AG08396 (cell line): ENCODE data around the gene HHIPL1.

Experiments
- DNase-seq: peaks from one replicate; pipeline ENCODE4 v3.0.0; 2012; ENCODE audit warnings: low spot score, mixed read lengths

Gene HHIPL1

DNA sequence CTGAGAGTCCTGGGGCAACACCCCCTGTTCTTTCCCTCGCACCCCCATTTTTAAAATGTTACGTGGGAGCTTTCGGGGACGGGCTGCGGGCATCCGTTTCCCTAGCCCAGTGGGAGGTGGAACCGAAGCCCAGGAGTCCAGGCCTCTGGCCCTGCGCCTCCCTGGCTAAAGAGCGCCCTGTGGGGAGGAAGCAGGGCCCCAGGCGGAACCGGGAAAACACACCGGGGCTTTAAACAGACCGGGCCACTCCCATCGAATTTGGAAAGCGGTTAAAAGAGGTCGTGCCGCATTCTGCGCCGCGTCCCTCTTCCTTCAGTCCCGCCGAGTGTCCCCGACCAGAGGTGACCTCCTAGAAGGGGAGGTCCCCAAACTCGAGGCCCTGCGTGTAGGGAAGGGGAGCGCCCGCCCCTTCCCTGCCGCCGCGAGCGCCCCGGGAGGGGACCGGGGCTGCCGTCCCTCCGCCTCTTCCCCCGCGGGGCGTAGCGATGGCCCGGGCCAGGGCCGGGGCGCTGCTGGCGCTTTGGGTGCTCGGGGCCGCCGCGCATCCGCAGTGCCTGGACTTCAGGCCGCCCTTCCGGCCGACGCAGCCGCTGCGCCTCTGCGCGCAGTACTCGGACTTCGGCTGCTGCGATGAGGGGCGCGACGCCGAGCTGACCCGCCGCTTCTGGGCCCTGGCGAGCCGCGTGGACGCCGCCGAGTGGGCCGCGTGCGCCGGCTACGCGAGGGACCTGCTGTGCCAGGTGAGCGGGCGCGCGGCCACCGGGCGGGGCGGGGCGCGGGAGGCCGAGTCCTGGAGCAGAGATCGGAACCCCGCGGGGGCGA lies at the start of gene HHIPL1:
Gene HHIPL1, plus strand, starts transcription at position 407 of the 822 bp plus-strand sequence. Its CDS starts 79 bp downstream, at position 486.
- DNase-seq = peak; percentile 74

DNA sequence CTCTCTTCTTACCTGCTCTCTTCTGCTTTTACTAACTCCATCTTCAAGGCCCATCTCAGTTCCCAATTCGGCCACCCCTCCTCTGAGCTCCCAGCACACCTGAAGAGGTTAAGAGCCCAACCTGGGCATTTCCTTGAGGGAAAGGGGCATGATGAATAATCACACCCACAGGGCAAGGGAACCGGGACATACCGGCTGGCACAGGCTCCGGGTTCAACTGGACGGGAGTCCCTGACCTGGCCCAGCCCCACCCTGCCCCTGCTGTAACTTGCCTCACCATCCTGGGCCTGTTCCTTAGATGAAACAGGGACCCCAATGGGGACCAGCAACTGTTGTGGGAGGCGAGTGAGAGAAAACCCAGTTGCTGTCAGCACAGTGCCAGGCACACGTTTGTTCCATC lies 49.4 kb upstream of the HHIPL1 start:
- DNase-seq = no peak

DNA sequence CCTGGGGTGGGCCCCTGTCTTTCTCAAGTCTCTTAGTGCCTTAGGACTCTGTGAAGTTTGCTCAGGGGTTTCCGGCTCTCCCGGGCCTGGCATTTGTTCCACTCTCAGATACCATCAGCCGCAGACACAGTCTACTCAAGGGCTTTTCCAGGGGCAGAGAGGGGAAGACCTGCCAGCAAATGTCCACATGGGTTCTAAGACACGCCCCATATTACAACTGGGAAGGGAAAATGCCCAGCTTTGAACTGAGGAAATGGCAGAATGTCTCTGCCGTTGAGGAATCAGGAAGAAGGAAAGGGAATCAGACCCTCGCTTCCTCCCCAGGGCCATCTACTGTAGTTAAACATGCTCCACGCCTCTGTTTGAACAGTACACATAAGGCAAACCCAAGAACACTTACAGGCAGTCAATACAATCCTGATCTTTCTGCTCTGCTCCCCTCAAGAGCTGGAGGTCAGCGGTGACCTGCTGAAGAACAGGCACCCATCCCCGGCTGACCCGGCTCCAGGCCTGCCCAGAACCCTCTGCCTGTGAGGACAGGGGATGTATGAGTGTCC lies 48.8 kb upstream of the HHIPL1 start:
- peak; percentile 42 for DNase-seq

GRCh38 chr14:99596772-99597171 lies 48.2 kb upstream of the HHIPL1 start:
- no peak for DNase-seq

- no peak for DNase-seq
Measured at GRCh38 chr14:99597911-99598600, 46.9 kb upstream of the HHIPL1 start.

GRCh38 chr14:99598774-99599173 lies 46.2 kb upstream of the HHIPL1 start:
- DNase-seq = no peak

DNA sequence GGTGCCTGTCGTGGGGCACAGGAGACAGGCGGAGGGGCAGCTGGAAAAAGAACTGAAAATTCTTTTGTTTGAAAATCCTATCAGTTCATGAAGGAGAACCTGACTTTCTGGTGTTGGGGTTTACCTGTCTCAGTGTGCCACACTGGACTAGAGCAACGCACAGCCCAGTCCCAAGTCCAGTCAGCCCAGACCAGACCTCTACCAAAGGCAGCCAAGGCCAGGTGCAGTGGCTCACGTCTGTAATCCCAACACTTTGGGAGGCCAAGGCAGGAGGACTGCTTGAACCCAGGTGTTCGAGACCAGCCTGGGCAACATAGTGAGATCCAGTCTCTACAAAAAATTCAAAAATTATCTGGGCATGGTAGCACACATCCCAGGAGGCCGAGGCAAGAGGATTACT lies 45.5 kb upstream of the HHIPL1 start:
- no peak for DNase-seq

GRCh38 chr14:99600232-99600888 lies 44.6 kb upstream of the HHIPL1 start:
- no peak for DNase-seq

GRCh38 chr14:99601361-99601831 lies 43.5 kb upstream of the HHIPL1 start:
- DNase-seq = peak; percentile 71

GRCh38 chr14:99602054-99602787 lies 42.7 kb upstream of the HHIPL1 start:
- DNase-seq = no peak

DNA sequence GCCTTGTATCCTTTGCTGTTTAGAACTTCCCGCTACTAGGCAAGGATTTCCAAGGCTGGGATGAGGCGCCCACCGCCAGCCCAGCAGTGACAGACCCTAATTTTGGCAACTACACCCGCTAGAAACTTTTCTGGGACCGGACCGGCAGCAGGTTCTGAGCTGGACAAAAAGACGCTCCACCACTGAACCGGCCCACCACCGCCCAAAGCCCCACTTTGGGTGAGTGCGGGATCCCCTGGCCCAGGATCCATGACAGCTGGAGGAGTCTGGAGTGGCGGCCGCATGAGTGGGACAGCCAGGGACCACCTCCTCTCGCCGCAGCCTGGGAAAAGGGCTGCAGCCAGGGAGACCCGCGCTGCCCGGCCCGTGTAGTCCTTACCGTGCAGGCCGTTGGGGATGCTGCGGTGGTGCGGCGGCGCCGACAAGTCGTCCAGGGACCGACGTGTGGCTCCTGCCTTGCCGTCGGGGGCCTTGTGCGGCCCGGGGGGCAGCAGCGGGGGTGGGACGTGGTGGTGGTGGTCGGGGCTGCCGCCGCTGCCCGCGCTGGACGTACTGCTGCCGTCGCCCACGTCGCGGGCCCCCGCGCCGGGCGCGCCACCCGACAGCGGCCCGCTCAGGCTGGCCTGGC lies 42.0 kb upstream of the HHIPL1 start:
- DNase-seq = no peak

- no peak for DNase-seq
Measured at GRCh38 chr14:99603471-99604277, 41.3 kb upstream of the HHIPL1 start, which contains the start of gene CCDC85C. TSS of gene CCDC85C (minus strand) at chr14:99604207. CDS start at chr14:99603959, 248 bp downstream.

GRCh38 chr14:99604278-99604765 lies 40.6 kb upstream of the HHIPL1 start:
- DNase-seq = peak; percentile 100

GRCh38 chr14:99604766-99605298 lies 40.1 kb upstream of the HHIPL1 start:
- peak; percentile 67 for DNase-seq

DNA sequence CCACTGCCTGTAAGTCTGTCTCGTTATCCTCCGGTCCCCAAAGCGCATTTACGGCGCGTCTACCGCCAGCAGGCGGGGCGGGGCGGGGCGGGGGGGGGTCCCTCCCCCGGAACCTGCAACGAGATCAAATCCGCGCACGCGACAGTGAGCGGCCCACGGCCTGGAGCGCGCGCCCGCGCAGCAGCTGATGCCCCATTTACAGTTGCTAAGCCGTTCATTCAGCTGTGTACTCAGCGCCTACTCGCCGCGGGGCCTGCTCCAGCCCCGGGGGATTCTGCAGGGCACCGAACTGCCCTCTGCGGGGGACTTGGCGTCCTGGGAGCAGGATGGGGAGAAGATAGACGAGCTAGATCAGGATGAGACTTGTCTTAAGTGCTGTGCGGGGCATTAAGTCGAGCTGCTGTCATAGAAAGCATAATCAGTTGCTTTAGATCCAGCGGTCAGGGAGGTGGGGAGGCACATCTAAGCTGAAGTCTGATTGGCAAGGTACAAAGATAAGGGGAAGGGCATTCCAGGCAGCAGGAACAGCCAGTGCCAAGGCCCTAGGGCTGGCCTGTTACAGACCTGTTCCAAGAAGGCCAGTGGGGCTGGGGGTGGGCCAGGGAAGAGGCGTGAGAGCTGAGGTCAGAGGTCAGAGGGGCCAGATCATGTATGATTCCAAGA lies 39.5 kb upstream of the HHIPL1 start:
- peak; percentile 82 for DNase-seq

DNA sequence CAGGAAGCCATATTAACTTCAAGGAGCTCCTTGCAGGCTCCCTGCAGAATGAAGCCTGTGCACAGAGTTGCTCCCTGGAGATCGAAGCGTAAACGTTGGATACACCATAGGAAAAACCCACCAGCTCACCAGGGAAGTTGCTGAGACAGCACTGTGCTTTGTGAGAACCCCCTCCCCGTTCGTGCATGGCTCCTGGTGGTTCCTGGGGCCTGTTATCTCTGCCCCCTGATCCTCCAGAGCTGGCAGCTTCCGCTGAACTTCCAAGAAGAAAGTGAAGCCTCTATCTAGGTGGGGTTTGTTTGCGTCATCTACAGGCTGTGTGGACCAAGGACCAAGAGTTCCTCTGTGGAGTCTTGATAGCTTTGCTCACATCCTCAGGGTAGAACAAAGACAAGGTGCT lies 38.6 kb upstream of the HHIPL1 start:
- no peak for DNase-seq

GRCh38 chr14:99608591-99608990 lies 36.3 kb upstream of the HHIPL1 start:
- no peak for DNase-seq

GRCh38 chr14:99609245-99610170 lies 35.4 kb upstream of the HHIPL1 start:
- DNase-seq = no peak
